ENCODE data around the gene PPP2R5E.

Gene PPP2R5E

DNA sequence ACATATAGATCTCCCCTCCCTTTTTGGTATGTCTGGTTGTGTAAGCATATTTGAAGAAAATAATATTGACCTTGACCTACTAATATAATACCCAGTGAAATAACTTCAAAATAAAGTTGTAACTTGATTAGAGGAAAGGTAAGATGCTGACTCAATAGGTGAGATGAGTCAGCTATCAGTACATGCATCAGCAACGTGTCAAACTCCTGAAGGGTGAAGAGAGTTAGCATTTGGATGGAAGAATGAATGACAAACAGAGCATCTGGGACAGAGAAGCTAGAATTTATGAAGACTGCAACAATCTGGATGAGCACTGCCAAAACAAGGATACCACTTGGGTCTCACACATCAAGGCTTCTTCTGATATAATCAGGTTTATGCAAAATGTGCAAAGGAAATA, 74.9 kb downstream of the PPP2R5E start:
- no peak for DNase-seq

GRCh38 chr14:63467440-63468072, 75.6 kb downstream of the PPP2R5E start:
- DNase-seq, result no peak

- no peak for DNase-seq
Measured at GRCh38 chr14:63465347-63465746, 77.8 kb downstream of the PPP2R5E start.

- DNase-seq, result no peak
Measured at GRCh38 chr14:63460680-63461369, 82.4 kb downstream of the PPP2R5E start.

DNA sequence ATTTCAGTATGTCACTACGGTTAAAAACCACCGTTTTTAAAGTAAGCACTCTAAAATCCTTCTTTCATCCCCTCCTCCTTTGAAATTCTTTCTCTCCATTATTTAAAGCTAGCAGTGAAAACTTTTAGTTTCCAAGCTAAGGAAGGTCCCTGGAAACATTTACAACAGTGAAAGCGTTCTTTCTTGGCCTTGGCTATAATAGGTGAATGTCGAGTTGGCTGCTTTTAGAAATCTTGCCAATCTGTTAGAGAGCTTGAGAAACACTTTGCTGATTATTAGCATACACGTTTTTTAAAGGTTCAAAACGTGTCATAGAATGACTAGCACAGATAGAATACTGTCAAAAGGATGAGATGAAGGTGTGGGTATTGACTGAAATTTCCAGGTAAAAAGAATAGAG, 83.4 kb downstream of the PPP2R5E start:
- no peak for DNase-seq

GRCh38 chr14:63457498-63457897, 85.7 kb downstream of the PPP2R5E start:
- DNase-seq, result no peak

- DNase-seq, result no peak
Measured at GRCh38 chr14:63454863-63455622, 88.1 kb downstream of the PPP2R5E start.

DNA sequence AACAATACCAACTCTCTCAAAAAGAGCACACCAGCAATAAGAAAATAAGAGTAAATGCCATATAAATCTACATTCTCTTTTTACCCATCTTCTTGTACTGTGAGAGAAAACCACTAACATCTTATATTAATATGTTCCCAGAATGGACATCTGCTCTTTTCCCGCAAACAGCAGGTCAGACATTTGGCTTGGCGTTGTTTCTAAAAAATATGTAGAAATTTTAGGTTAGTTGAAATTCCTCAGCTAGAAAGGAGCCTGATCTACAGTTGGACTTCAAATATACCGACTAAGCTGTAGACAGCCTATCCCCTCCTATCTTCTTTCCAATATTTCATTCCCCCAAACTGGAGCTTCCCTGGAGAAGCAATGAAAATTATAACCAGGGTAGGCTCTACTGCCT, 88.7 kb downstream of the PPP2R5E start:
- DNase-seq, result no peak

- DNase-seq, result no peak
Measured at GRCh38 chr14:63453443-63453936, 89.7 kb downstream of the PPP2R5E start.

DNA sequence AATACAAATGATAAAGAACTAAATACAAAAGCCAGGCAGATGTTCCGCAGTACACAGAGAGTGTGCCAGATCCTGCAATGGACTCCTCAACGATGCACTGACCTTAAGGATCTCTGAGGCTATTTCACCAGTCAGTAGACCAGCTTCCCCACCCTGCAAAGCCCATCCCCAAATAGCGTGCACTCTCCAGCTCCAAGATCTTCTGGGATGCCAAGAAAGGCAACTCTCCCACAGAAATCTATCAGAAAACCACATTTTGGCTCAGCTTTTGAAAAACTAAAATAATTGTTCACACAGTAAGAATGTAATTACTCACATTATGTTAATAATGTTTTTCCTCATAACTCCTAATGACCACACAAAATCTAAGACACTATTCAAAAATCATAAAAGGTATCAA, 90.4 kb downstream of the PPP2R5E start:
- no peak for DNase-seq

- no peak for DNase-seq
Measured at GRCh38 chr14:63448841-63449240, 94.3 kb downstream of the PPP2R5E start.

DNA sequence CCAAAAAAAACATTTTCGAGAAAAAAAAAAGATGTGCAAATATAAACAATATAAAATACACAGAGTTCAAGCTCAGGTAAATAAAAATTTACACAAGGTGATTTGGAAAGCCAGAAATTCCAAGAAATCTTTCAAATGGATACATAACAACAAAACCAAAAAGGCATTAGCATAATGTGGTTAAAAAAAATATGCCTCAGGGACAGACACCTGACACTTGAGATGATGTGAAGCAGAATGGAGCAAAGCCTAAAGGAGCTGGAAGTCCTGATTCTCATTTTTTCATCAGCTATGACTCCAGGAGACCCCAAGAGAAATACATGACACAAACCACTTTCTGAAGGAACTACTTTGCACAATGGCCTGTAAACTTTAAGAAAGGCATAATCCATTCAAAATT, 98.6 kb downstream of the PPP2R5E start:
- no peak for DNase-seq

DNA sequence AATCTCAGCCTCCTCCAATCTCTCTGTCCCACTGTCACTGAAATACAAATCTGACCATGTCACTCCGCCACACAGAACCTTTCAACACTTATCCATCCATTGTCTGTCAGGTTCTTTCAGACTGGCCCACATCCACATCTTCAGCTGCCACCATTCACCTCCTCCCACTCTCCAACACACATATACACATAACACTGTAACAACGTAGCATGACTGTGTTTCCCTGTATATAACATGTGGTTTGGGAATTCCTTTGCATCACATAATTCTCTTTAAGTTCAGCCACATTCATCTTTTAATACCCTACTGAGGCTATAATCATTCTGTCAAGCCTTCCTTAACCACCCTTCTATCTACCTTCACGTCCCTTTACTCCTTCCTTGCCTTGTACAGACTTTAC, 99.2 kb downstream of the PPP2R5E start:
- no peak for DNase-seq

DNA sequence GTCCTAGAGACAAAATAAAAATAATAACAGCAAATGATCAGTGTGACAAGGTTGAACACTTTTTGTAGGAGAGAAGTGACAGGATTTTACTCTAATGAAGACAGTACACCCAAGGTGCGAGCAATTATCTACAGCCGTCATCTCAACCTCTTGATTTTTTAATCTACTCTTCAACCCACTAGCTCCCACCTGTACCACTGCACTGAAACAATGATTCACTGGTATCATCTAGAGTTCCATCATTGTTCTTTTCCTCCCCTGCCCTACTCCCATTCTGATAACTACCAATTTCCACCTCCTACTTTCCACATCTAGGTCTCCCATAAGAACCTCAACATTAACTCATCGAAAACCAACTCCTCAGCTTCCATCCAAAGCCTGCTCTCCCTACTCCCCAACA, 99.8 kb downstream of the PPP2R5E start:
- no peak for DNase-seq

GRCh38 chr14:63438065-63438757, 105.0 kb downstream of the PPP2R5E start:
- peak; percentile 46 for DNase-seq

- DNase-seq, result no peak
Measured at GRCh38 chr14:63436286-63437098, 106.7 kb downstream of the PPP2R5E start.

- no peak for DNase-seq
Measured at GRCh38 chr14:63435838-63436237, 107.3 kb downstream of the PPP2R5E start.

DNA sequence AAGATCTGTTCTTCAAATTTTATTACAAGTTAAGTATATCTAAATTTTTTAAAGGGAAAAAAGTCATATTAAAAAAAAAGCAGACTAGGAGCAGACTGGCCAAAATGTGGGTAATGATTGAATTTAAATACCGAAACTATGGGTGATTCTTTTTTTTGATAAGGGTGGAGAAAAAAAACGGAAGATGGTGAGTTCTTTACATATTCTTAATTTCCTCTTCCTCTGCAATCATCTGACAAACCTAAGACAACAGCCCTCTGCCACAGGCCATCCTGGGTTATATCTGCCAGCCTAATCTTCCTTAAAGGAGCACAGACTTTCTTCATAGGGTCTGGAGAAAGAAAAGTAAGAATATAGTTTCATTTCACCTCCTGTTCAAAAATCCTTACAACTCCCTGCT, 108.0 kb downstream of the PPP2R5E start:
- no peak for DNase-seq

- no peak for DNase-seq
Measured at GRCh38 chr14:63432888-63433552, 110.2 kb downstream of the PPP2R5E start.

DNA sequence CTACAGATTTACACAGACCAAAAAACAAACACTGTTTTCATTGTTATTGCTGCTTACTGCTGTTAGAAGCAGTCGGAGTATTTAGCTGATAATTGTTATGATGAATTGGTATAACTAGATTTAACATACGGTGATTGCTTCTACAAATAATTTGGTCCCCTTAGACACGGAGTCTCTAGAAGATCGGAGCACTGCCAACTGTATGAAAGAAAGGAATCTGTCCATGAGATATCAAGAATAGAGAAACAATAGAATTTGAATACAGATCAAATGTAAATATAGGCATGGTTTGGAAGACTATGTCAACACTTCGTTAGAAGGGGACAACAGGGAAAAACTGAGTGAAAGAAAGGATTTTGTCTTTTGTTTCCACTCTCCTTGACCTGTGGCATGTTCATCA, 110.9 kb downstream of the PPP2R5E start:
- peak; percentile 62 for DNase-seq

GRCh38 chr14:63431466-63431865, 111.7 kb downstream of the PPP2R5E start:
- no peak for DNase-seq

DNA sequence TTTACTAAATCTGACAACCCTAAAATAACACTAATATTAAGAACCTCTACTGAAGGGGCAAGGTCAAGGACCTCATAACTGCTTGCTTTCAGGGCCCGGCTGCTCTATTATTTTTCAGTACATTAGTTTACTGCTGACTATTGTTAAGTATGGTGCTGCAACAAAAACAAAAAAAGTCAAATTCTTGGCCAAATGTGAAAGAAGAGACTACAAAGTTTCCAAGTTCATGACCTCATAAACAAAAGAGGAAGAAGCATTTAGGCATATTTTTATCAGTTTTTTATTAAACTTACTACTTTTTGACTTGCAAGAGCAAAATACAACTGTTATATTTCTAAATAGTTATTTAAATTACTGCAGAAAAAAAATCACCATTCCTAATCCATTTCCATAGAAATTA, 114.7 kb downstream of the PPP2R5E start:
- DNase-seq, result no peak
